HepG2 (cell line): ENCODE measurements around the gene LBX2. TPM values are rescaled to one million over a fixed set of nuclear protein-coding genes. Genes with fewer than 3 reads are reported as not detected.

ENCODE experiments used
- ATF4 ChIP-seq, 2 experiments: fragments of 450-650 bp in 1 of 2; sonication (generic) in 1 of 2; formaldehyde crosslinking; IDR thresholded peaks; 2 replicates each; pipeline versions ENCODE4 v1.5.0 to v1.8.0; 2020 to 2022; ENCODE audit warnings: mild to moderate bottlenecking in 1 of 2, missing genetic modification reagents in 1 of 2
- GTF2F1 ChIP-seq: fragments of 150-350 bp; IDR thresholded peaks from 2 replicates; pipeline ENCODE4 v1.6.1; 2014; ENCODE audit warnings: low read length
- HCFC1 ChIP-seq: fragments of 150-350 bp; IDR thresholded peaks from 2 replicates; pipeline ENCODE4 v1.6.1; 2014; ENCODE audit warnings: low read depth, low read length
- HOXA5 ChIP-seq: sonication (generic); formaldehyde crosslinking; IDR thresholded peaks from 2 replicates; pipeline ENCODE4 v1.4.0; 2020; ENCODE audit warnings: missing genetic modification reagents
- KLF9 ChIP-seq: IDR thresholded peaks from 2 replicates; pipeline ENCODE4 v1.6.1; 2016; ENCODE audit warnings: low read depth
- MED1 ChIP-seq: sonication (generic); formaldehyde crosslinking; IDR thresholded peaks from 2 replicates; pipeline ENCODE4 v1.4.0; 2020; ENCODE audit warnings: missing genetic modification reagents
- PRDM10 ChIP-seq: sonication (generic); formaldehyde crosslinking; IDR thresholded peaks from 2 replicates; pipeline ENCODE4 v1.4.0; 2020; ENCODE audit warnings: low read depth, missing genetic modification reagents
- SRY ChIP-seq: sonication (generic); formaldehyde crosslinking; IDR thresholded peaks from 2 replicates; pipeline ENCODE4 v1.8.0; 2022; ENCODE audit warnings: mild to moderate bottlenecking, missing genetic modification reagents
- ZBTB44 ChIP-seq: sonication (generic); formaldehyde crosslinking; IDR thresholded peaks from 2 replicates; pipeline ENCODE4 v1.4.0; 2020; ENCODE audit warnings: missing genetic modification reagents
- ZKSCAN8 ChIP-seq: IDR thresholded peaks from 2 replicates; pipeline ENCODE4 v1.6.1; 2016; ENCODE audit warnings: borderline replicate concordance, missing genetic modification reagents, missing compliant biosample characterization
- ZNF121 ChIP-seq: sonication (generic); formaldehyde crosslinking; IDR thresholded peaks from 2 replicates; pipeline ENCODE4 v1.5.0; 2020; ENCODE audit warnings: mild to moderate bottlenecking, missing genetic modification reagents
- ZNF251 ChIP-seq: sonication (generic); formaldehyde crosslinking; IDR thresholded peaks from 2 replicates; pipeline ENCODE4 v1.9.0; 2021; ENCODE audit warnings: mild to moderate bottlenecking, missing genetic modification reagents
- ZNF362 ChIP-seq: sonication (generic); formaldehyde crosslinking; IDR thresholded peaks from 2 replicates; pipeline ENCODE4 v1.4.0; 2020; ENCODE audit warnings: missing genetic modification reagents, mild to moderate bottlenecking, borderline replicate concordance
- ZNF44 ChIP-seq: sonication (generic); formaldehyde crosslinking; IDR thresholded peaks from 2 replicates; pipeline ENCODE4 v1.5.1; 2020; ENCODE audit warnings: mild to moderate bottlenecking, missing genetic modification reagents
- ZNF512 ChIP-seq: sonication (generic); formaldehyde crosslinking; IDR thresholded peaks from 2 replicates; pipeline ENCODE4 v1.4.0; 2020; ENCODE audit warnings: mild to moderate bottlenecking, missing genetic modification reagents
- ZNF570 ChIP-seq: sonication (generic); formaldehyde crosslinking; IDR thresholded peaks from 2 replicates; pipeline ENCODE4 v1.4.0; 2020; ENCODE audit warnings: mild to moderate bottlenecking, missing genetic modification reagents, borderline replicate concordance
- ZNF616 ChIP-seq: sonication (generic); formaldehyde crosslinking; IDR thresholded peaks from 2 replicates; pipeline ENCODE4 v1.5.0; 2020; ENCODE audit warnings: low read depth, mild to moderate bottlenecking, missing genetic modification reagents
- ZSCAN9 ChIP-seq: IDR thresholded peaks from 2 replicates; pipeline ENCODE4 v1.6.1; 2016; ENCODE audit warnings: borderline replicate concordance
- polyA plus RNA-seq, 8 experiments: library from polyadenylated mRNA; depleted of rRNA in 3 of 8; stranded (reverse) in 7 of 8; unstranded in 1 of 8; fragments of >200 nt; fragmentation: Illumina TruSeq in 4 of 8; extraction: Trizol in 4 of 8; gene quantifications; 2 replicates each; pipeline versions ENCODE4 v1.2.1 to v1.2.3, GENCODE V29; 2011 to 2016; ENCODE audit warnings: low read depth in 4 of 8, missing spikeins in 1 of 8, mixed read lengths in 1 of 8; ENCODE audit not compliant: insufficient read depth in 1 of 8
- total RNA-seq, 5 experiments: library from RNA; depleted of rRNA; stranded (reverse); fragments of >200 nt; fragmentation: Illumina TruSeq; extraction: Trizol; gene quantifications; 2 replicates each; pipeline ENCODE4 v1.2.3, GENCODE V29; 2016; ENCODE audit warnings: low read depth in 1 of 5

LBX2 gene
- total and polyA plus RNA-seq, 2 of the 13 experiments (the other 11 are each of a cell fraction or from before 2014, with no cell fraction given): 6.4 to 8.1 TPM

- no peak for TF ChIP-seq ZBTB44 (CRISPR knock-in tag)
- TF ChIP-seq PRDM10 (CRISPR knock-in tag): peak; percentile 96
- peak; percentile 66 for TF ChIP-seq MED1 (CRISPR knock-in tag)
- TF ChIP-seq ZKSCAN8 (CRISPR knock-in tag): no peak
- TF ChIP-seq ATF4 (CRISPR knock-in tag; IDR thresholded peaks at IDR 0.05): peak in 1 of 2 experiments; percentile 80; a peak in 2 of 4 replicates
- no peak for TF ChIP-seq SRY (CRISPR knock-in tag)
- no peak for TF ChIP-seq ZNF570
- peak; percentile 69; the same call in 1 of the 2 replicates for TF ChIP-seq ZNF44 (CRISPR knock-in tag)
- no peak for TF ChIP-seq KLF9 (CRISPR knock-in tag)
- TF ChIP-seq ZNF362 (CRISPR knock-in tag): peak; percentile 66; the same call in 1 of the 2 replicates
- no peak for TF ChIP-seq HOXA5
- 0 out of 2 replicates have a peak, but pooled peaks have one; percentile 65 for TF ChIP-seq ZSCAN9 (CRISPR knock-in tag)
- no peak for TF ChIP-seq ZNF251 (CRISPR knock-in tag)
- no peak for TF ChIP-seq HCFC1
- TF ChIP-seq ZNF512 (CRISPR knock-in tag): no peak
- TF ChIP-seq ZNF616 (CRISPR knock-in tag): no peak
- TF ChIP-seq ZNF121 (CRISPR knock-in tag): peak; percentile 96
- no peak for TF ChIP-seq GTF2F1
Observed at GRCh38 chr2:74488643-74489481, 10.5 kb downstream of the LBX2 start (continued).
